Neural cell (in vitro differentiated cells): Measurements from ENCODE around the gene CHDH.

Source experiments
- EP300 ChIP-seq: fragments of 450-650 bp; conservative IDR thresholded peaks from 2 replicates; pipeline ENCODE4 v1.6.1; 2014; ENCODE audit warnings: antibody characterized with exemption, mild to moderate bottlenecking, moderate library complexity; ENCODE audit not compliant: poor library complexity, severe bottlenecking
- EZH2 ChIP-seq: fragments of 200-600, 300-800 bp; shearing (Covaris generic), sonication (generic); IDR thresholded peaks from 2 replicates; pipeline ENCODE4 v1.6.1; 2014; ENCODE audit warnings: antibody characterized with exemption, low read length, borderline replicate concordance, mild to moderate bottlenecking; ENCODE audit not compliant: insufficient read depth, poor library complexity, severe bottlenecking
- POLR2AphosphoS5 ChIP-seq: IDR thresholded peaks from 2 replicates; pipeline ENCODE4 v1.6.1; 2012
- RAD21 ChIP-seq: fragments of 450-650 bp; conservative IDR thresholded peaks from 2 replicates; pipeline ENCODE4 v1.6.1; 2014; ENCODE audit warnings: antibody characterized with exemption, mild to moderate bottlenecking, moderate library complexity
- TAF1 ChIP-seq: IDR thresholded peaks from 2 replicates; pipeline ENCODE4 v1.6.1; 2012; ENCODE audit warnings: low read depth
- TF ChIP-seq, protein P1 (sequence below): fragments of 450-650 bp; IDR thresholded peaks from 2 replicates; pipeline ENCODE4 v1.5.1; 2014; ENCODE audit warnings: antibody characterized with exemption, mild to moderate bottlenecking, moderate library complexity; ENCODE audit not compliant: poor library complexity, severe bottlenecking

GRCh38 chr3:53817211-53817610, 29.0 kb downstream of the CHDH start:
- no peak for TF ChIP-seq TAF1
- TF ChIP-seq, protein P1, sequence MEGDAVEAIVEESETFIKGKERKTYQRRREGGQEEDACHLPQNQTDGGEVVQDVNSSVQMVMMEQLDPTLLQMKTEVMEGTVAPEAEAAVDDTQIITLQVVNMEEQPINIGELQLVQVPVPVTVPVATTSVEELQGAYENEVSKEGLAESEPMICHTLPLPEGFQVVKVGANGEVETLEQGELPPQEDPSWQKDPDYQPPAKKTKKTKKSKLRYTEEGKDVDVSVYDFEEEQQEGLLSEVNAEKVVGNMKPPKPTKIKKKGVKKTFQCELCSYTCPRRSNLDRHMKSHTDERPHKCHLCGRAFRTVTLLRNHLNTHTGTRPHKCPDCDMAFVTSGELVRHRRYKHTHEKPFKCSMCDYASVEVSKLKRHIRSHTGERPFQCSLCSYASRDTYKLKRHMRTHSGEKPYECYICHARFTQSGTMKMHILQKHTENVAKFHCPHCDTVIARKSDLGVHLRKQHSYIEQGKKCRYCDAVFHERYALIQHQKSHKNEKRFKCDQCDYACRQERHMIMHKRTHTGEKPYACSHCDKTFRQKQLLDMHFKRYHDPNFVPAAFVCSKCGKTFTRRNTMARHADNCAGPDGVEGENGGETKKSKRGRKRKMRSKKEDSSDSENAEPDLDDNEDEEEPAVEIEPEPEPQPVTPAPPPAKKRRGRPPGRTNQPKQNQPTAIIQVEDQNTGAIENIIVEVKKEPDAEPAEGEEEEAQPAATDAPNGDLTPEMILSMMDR = no peak
- TF ChIP-seq POLR2AphosphoS5 = no peak
- no peak for TF ChIP-seq EZH2
- TF ChIP-seq EP300 = no peak
- TF ChIP-seq RAD21 = no peak
